NCI-H2196 treated with DMSO at 0.1 percent for 48 hours (cell line): ENCODE measurements around the gene ADGRA1.
A peak's percentile ranks its signal among the peaks of the same experiment; 100 is the strongest.
"Not testable (repeated sequence)": the region's sequence is repeated elsewhere in the genome, so short reads cannot be mapped to it uniquely, and the experiment has no call there.

Experiments
- DNase-seq: peaks from one replicate; lab custom pipeline; 2025; ENCODE audit not compliant: unreplicated experiment; lab: John Stamatoyannopoulos, UW

ADGRA1 gene, protein sequence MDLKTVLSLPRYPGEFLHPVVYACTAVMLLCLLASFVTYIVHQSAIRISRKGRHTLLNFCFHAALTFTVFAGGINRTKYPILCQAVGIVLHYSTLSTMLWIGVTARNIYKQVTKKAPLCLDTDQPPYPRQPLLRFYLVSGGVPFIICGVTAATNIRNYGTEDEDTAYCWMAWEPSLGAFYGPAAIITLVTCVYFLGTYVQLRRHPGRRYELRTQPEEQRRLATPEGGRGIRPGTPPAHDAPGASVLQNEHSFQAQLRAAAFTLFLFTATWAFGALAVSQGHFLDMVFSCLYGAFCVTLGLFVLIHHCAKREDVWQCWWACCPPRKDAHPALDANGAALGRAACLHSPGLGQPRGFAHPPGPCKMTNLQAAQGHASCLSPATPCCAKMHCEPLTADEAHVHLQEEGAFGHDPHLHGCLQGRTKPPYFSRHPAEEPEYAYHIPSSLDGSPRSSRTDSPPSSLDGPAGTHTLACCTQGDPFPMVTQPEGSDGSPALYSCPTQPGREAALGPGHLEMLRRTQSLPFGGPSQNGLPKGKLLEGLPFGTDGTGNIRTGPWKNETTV

DNA sequence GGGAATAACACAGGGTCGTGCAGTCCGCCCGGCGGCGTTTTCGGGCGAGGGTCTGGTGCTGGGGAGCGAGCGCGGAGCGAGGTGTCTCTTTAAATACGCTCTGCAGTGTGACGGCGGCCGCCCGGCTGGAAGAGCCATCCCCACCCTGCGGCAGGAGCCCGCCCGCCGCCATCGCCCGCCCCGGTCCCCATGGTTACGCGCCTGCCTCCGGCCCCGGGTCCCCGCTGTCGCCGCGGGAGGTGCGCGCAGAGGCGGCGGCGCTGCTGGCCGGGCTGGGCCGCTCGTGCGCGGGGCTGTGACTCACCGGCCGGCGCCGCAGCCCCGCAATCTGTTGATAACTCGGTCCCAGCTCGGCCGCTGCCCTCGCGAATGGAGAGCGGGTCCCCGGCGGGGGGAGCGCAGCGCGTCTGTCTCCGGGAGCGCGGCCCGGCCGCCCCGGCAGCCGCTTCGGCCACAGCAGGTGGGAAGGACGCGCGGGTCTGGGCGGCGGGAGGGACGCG is at the start of gene ADGRA1:
ADGRA1 (plus strand) TSS at position 246 of the 500 bp plus-strand sequence. CDS start 986 bp downstream, outside the sequence.
- peak; percentile 5 for DNase-seq

DNA sequence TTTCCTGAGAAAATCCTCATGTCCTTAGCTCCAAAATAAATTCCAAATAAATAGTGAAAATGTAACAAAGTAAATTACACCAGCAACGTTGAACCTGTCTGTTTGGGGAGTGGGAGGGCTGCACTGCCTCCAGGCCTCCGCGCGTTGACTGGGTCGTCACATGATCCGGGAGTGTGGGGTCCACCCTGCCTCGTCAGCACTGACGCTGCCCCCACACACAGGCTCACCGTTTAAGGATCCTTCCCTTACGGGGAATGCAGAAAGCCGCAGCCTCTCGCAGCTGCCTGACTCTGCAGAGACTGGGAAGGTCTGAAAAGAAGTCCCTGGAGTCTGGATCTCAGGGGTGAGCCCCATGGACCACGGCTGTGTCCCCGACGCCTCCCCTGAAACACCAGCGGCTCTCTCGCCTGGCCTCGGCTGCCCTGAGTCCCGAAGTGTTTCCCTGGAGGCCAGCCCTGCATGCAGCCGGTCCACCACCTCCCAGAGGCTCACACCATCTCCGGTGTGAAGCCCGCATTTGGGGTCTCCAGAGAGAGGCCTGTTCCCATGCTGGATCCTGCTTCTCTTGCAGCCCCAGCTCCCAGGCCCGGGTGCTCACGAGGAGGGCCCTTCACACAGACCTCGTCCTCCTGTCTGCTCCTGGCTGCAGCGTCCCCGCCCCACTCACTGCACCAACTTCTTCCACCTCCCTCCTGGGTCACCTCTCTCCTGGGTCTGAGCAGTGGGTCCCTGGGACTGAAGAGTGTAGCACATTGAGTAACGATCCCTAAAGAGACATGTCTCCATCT is 49.5 kb upstream of the ADGRA1 start:
- DNase-seq = no peak

DNA sequence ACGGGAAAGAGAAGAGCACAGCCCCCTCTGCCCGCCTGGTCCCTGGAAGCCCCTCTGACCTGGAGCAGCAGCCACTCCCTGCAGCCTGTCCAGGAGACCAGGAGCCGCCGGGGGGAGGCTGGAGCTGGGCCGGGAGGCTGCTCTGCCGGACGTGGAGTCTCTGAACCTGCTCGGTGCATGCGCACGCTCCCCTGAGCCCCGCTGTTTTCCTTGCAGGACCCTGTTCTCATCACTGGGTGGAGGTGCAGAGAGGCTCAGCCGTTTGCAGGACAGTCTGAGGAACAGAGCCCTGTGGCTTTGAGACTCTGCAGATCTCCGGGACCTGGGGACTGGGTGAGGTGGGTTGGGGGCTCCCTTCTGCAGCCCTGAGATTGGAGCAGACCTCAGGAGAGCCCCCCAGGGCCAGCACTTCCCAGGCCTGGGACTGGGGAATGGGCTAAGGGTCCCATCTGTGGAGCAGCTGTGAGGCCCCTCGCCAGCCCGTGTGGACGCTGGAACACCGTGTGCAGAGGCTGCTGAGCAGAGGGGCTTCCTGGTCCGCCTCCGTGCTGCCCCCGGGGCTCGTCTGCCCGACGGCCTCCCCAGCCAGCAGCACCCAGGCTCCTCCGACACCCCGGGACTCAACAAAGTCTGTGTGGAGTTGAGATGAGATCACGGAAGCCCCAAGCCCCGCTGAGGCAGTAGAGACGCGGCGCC is 48.5 kb upstream of the ADGRA1 start:
- no peak for DNase-seq

GRCh38 chr10:133039803-133040165 is 47.9 kb upstream of the ADGRA1 start:
- DNase-seq = no peak

- peak; percentile 28 for DNase-seq
Observed at GRCh38 chr10:133040198-133040597, 47.5 kb upstream of the ADGRA1 start.

GRCh38 chr10:133041101-133041500 is 46.6 kb upstream of the ADGRA1 start:
- no peak for DNase-seq

DNA sequence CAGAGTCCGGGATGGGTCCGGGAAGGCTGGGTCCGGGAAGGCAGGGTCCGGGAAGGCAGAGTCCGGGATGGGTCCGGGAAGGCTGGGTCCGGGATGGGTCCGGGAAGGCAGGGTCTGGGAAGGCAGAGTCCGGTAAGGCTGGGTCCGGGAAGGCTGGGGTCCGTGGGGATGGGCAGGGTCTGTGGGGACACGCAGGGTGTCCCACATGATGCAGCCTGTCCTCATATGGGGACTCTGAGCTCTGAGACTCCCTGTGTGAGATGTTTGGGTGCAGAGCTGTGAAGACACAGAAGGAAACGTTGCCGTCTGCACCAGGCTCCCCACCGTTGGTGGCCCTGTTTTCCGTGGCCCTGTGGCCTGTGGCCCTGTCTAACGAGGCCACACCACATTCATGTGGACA is 45.7 kb upstream of the ADGRA1 start:
- no peak for DNase-seq

GRCh38 chr10:133042816-133043215 is 44.9 kb upstream of the ADGRA1 start:
- DNase-seq = no peak

- DNase-seq = no peak
Observed at GRCh38 chr10:133043541-133044225, 44.0 kb upstream of the ADGRA1 start.

GRCh38 chr10:133044401-133044811 is 43.3 kb upstream of the ADGRA1 start:
- DNase-seq = no peak

DNA sequence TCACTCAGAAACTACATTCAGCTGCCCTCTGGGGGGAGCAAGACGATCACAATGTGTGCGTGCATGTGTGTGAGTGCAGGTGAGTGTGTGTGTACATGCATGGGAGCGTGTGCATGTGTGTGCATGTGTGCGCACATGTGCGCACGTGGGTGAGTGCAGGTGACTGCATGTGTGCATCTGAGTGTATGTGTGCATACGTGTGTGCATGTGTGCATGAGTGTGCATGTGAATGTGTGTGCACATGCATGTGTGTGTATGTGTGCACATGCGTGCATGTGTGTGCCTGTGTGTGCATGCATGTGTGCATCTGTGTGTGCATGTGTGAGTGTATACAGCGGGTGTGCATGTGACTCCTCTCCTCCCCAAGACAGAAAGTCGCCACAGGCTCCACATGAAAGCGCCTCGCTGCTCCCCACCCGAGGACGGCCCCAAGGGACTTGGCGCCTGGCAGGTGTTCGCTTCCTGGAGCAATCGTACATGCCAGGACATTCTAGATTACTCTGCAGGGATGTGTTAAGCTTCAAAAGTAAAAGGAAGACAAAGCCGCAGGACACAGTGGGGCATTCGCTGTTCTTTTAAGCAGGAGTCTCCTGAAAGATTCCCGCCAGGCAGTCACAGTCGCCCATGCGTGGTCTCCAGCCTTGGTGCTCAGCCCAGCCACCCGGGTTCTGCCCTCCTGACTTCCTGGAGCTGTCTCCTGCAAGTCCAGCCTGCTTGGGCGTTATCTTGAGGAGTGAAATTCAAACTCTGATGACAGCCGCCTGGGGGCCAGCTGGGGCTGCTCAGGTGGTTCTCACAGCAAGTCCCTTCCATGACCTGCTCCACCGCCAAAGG is 42.0 kb upstream of the ADGRA1 start:
- DNase-seq = no peak

GRCh38 chr10:133046390-133046765 is 41.3 kb upstream of the ADGRA1 start:
- no peak for DNase-seq

- no peak for DNase-seq
Observed at GRCh38 chr10:133047526-133048123, 40.1 kb upstream of the ADGRA1 start.

GRCh38 chr10:133048266-133048665 is 39.5 kb upstream of the ADGRA1 start:
- no peak for DNase-seq

GRCh38 chr10:133048926-133049325 is 38.8 kb upstream of the ADGRA1 start:
- no peak for DNase-seq

DNA sequence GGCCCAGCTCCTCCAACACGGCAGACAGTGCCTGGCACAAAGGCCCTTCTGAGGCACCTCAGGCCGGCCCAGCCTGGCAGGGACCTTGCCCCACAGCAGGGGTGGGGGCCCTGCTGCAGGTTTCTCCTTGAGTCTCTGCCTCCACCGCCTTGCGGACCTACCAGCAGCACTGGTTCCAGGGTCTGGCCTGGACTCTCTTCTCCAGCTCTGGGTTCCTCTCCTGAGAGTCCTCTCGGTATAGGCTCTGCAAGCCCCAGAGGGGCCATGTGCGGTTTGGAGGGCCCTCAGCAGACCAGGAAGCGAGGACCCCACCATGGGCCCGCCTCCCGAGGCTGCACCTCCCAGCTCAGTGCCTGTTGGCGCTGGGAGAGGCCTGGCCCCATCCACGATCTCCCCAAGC is 38.1 kb upstream of the ADGRA1 start:
- no peak for DNase-seq

DNA sequence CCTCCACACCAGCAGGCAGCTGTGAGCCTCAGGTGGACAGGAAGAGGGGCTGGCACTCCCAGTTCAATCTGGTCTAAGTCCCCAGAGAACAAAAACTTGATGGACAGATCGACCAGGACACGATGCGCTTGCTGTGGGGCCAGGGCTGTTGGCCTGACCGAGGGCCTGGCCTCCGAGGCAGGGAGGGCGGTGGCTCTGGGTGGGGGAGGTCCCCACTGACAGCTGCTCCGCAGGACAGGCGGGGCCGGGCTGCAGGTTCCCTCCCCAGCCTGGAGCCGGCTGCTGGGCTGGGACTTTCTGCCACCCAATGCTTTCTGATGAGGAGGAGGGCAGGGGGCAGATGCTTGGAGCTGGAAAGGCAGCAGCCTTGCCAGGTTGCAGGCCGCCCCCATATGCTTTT is 37.4 kb upstream of the ADGRA1 start:
- no peak for DNase-seq

DNA sequence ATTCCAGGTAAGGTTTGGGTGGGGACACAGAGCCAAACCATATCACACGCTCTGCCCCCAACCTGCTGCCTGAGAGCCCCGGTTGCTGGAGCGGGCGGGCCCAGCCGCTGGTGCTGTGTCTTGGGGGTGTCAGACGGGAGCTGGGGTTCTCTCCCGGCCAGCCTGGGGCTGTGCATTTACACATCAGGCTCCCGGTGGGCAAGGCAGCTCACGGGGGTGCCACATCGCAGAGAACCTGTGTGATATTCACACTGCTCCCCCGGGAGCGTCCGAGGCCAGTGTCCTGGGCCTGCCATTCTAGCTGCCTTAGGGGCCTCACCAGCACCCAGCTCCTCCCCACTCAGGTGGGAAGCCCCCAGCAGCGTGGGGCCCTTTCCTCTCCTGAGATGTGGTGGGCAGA is 35.6 kb upstream of the ADGRA1 start:
- no peak for DNase-seq

GRCh38 chr10:133053527-133054133 is 34.1 kb upstream of the ADGRA1 start:
- not testable (repeated sequence) for DNase-seq
